Stimulated activated CD4-positive, alpha-beta T cell treated with anti-CD3 and anti-CD28 coated beads, Interleukin-2, amount 100 ng/mL, for 48 hours (primary cell): ENCODE results near the gene PLPPR2.
A peak's percentile ranks its signal among the peaks of the same experiment; 100 is the strongest.
"Not testable (repeated sequence)": the region's sequence is repeated elsewhere in the genome, so short reads cannot be mapped to it uniquely, and the experiment has no call there.

Experiments
- DNase-seq, 2 donors: peaks; one replicate each; pipeline ENCODE4 v3.0.0-alpha.2; 2020

PLPPR2 gene, protein sequence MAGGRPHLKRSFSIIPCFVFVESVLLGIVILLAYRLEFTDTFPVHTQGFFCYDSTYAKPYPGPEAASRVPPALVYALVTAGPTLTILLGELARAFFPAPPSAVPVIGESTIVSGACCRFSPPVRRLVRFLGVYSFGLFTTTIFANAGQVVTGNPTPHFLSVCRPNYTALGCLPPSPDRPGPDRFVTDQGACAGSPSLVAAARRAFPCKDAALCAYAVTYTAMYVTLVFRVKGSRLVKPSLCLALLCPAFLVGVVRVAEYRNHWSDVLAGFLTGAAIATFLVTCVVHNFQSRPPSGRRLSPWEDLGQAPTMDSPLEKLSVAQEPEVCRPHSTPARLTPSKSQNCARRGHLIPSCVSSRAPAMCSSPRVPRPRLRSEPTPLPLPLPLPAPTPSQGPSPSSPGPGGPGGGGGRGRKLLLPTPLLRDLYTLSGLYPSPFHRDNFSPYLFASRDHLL

DNA sequence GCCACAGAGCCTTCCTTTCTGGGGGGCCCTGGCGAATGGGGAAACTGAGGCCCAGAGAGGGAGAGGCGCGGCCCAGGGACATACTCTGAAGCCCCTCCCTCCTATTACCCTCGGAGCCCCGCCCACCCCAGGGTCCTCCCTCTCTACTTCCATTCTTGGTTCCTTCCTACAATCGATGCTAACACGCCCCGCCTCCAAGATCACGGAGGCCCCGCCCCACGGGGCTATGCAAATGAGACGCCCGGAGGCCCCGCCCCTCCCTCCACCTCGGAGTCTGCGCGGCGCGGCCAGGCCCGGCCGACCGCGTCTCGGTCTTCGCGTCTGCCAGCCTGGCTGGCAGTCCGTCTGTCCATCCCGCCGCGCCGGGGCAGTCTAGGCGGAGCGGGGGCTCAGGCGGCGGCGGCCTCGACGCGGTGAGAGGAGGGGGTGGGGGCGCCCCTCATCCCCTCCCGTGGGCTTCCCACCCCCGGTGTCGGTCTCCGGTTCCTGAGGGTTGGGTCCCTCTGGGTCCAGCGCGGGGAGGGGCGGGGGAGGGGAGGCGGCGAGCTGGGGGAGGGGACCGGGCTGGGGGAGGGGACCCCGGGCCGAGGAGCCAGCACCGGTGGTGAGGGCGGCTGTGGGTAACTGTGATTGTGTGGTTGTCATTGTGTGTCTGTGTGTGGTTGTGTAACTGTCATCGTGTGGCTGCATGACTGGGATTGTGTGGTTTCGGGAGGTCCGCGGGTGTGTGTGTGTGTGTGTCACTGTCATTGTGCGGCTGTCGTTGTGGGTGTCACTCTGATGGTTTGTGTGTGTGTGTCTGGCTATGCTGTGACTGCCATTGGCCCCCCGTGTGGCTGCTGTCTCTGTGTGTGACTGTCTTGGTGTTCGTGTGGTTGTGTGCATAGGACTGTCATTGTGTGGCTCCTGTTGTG lies at the start of gene PLPPR2:
Gene PLPPR2, plus strand, starts transcription at position 273 of the 914 bp plus-strand sequence. CDS start 2,242 bp downstream, outside the sequence.
- peak; percentile 80 to 83 for DNase-seq

DNA sequence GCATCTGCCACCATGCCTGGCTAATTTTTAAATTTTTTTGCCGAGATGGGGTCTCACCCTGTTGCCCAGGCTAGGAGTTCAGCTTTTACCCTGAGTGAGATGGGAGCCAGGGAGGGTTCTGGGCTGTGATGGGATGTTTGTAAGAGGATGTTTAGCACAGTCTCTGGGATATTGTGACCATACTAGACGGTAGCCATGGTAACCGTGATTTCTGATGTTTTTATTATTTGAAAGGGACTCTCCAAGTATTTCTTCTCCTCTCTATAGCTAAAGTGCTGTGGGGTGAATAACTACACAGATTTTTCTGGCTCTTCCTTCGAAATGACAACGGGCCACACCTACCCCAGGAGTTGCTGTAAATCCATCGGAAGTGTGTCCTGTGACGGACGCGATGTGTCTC lies 48.9 kb upstream of the PLPPR2 start:
- no peak for DNase-seq

- not testable (repeated sequence) for DNase-seq
Measured at GRCh38 chr19:11320278-11320995, 34.8 kb upstream of the PLPPR2 start.

- no peak for DNase-seq
Measured at GRCh38 chr19:11321191-11322126, 33.8 kb upstream of the PLPPR2 start.

GRCh38 chr19:11322269-11323024 lies 32.8 kb upstream of the PLPPR2 start:
- DNase-seq = no peak

DNA sequence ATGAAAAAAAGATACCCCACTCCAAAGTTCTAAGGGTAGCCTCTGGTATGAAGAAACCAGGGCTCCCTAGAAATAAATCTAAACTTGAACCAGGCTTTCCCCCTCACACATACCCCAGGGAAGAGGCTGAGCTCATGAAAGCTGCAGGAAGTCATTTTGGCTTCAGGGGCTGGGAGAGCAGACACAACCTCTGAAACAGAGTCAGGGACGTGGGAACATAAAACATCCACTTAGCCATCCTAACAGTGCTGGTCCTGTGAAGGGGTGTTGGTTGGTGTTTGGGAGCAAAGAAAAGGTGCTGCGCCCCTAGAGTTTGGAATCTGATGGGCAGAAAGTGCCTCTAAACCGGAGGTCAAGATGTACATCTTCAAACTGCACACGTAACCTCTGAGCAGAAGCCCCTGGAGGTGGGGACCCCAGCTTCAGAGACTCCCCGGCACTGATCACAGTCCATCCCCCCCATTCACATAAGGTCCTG lies 31.6 kb upstream of the PLPPR2 start:
- no peak for DNase-seq

DNA sequence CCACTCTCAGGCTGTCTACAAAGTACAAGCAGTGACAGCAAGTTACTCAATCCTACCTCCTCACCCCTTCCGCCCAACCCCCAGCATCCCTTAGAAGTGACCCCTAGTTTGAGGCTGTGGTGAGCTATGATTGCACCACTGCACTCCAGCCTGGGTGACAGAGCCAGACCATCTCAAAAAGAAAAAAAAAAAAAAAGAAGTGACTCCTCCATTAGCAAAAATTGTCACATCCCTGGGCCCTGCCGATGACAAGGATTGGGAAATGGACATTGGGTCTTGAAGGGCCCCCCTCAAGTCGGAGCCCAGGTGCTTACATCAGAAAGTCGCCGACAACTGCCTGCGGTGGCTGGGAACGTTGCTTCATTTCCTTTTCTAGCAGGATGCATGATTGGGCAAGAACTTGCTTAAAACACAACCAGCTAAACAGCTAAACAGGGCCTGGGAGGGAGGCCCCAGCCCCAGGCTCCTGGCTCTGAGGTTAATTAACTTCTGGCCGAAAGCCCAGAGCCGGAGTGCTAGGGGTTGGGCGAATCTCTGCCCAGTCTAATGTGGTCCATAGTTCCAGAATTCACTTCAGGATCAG lies 31.1 kb upstream of the PLPPR2 start:
- no peak for DNase-seq

- DNase-seq = no peak
Measured at GRCh38 chr19:11324748-11325389, 30.4 kb upstream of the PLPPR2 start.

GRCh38 chr19:11325544-11325943 lies 29.7 kb upstream of the PLPPR2 start:
- no peak for DNase-seq

DNA sequence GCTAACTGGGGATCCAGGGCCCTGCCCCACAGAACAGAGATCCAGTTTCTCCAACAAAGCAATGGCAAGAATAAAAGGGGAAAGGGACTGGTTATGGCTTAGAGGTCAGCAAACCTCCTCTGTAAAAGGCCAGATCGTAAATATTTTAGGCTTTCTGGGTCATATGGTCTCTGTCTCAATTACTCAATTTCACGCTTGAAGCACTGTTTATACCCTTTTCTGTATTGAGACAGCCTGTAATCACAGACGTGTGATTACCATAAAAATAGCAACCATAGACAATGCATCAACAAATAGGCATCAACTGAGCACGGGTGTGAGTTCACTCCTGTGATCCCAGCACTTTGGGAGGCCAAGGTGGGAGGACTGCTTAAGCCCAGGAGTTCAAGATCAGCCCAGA lies 25.1 kb upstream of the PLPPR2 start:
- DNase-seq = no peak

GRCh38 chr19:11331502-11331901 lies 23.7 kb upstream of the PLPPR2 start:
- no peak for DNase-seq

GRCh38 chr19:11332822-11333221 lies 22.4 kb upstream of the PLPPR2 start:
- DNase-seq = no peak

DNA sequence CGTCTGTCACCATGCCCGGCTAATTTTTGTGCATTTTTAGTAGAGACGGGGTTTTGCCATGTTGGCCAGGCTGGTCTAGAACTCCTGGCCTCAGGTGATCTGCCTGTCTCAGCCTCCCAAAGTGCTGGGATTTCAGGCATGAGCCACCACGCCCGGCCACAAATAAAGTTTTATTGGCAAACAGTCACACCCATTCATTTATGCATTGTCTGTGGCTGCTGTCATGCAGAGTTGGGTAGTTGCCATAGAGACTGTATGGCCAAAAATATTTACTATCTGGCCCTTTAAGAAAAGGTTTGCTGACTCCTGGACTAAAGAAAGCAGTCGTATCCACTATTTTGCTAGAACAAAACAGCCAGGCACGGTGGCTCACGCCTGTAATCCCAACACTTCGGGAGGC lies 21.4 kb upstream of the PLPPR2 start:
- DNase-seq = not testable (repeated sequence)

GRCh38 chr19:11335449-11336146 lies 19.6 kb upstream of the PLPPR2 start:
- DNase-seq = no peak

- no peak for DNase-seq
Measured at GRCh38 chr19:11337080-11337479, 18.2 kb upstream of the PLPPR2 start.

DNA sequence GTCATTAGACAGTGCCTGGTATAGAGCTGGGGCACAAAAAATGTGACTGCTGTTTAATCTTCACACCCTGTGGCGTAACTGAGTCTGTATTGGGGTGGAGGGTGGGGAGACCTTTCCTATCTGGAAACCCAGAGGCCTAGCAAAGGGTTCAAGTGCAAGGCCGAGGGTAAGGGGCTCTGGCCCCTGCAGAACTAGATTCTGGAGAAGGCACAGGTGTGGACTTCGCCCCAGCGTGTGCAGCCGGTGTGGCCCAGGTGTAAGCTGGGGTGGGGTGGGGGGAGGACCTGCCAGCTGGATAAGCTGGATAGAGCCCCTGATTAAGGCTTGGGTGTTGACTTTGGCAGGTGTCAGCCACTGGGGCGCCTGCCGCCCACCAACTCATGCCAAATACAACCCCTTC lies 17.1 kb upstream of the PLPPR2 start:
- no peak for DNase-seq

DNA sequence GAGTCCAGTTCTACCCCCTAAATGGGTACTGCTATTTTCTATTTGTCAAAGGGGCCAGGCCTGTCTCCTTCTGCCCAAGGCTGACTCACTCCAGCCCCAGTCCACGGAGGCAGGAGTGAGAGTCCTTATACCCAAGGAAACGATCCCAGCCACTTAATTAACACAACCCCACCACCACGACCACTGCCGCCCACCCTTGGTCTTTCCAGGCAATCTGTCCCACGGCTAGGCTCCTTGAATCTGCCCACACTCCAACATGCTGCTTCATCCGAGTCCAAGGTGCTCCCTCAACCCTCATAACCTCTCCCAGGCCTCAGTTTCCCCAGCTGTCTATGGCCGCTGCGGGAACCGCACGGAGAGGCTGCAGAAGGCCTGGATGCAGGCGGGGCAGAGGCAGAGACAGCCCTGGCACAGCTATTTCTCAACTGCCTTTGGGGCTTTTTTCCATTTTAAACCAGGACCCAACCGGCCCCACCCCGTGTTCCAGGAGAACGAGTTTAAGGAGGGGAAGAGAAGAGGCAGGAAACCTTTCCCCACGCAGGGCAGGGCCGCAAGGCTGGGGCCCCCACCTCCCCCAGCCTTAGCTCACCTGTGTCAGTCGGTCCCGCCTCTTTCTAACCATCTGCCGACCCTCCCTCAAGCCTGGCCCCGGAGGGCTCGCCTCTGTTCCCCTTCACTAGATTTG lies 16.5 kb upstream of the PLPPR2 start:
- DNase-seq = no peak

- DNase-seq = peak; percentile 81 to 82
Measured at GRCh38 chr19:11339254-11340098, 15.8 kb upstream of the PLPPR2 start, which contains the start of gene RAB3D. Gene RAB3D (minus strand): TSS chr19:11339657. CDS start chr19:11337399, 2,258 bp downstream.
